22Rv1 (cell line): ENCODE results near the gene ATXN1.

ENCODE experiments used
- ZFX ChIP-seq: fragments of 450-650 bp; IDR thresholded peaks from 2 replicates; pipeline ENCODE4 v1.6.1; 2017; ENCODE audit warnings: antibody characterized with exemption, borderline replicate concordance
- TF ChIP-seq, protein P1 (sequence below): fragments of 450-650 bp; IDR thresholded peaks from 2 replicates; pipeline ENCODE4 v1.5.1; 2017; ENCODE audit warnings: mild to moderate bottlenecking

DNA sequence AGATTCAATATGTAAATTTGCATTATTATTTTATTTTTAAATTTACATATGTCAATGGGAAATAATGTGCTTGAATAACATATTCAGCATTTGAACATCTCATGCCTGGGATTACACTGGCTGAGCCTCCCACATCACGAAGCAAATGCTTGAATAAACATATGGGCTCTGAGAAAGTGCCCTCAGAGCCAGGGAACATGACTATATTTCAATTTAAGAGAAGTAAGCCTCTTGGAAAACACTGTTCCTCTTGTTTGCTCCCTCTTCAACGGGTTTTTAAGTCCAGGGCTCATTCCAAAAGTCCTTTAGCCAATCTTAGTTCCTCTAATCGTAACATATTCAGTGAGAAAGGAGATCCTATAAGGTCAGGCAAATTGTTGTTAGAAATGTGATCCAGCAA, 400.9 kb downstream of the ATXN1 start:
- TF ChIP-seq, protein P1, sequence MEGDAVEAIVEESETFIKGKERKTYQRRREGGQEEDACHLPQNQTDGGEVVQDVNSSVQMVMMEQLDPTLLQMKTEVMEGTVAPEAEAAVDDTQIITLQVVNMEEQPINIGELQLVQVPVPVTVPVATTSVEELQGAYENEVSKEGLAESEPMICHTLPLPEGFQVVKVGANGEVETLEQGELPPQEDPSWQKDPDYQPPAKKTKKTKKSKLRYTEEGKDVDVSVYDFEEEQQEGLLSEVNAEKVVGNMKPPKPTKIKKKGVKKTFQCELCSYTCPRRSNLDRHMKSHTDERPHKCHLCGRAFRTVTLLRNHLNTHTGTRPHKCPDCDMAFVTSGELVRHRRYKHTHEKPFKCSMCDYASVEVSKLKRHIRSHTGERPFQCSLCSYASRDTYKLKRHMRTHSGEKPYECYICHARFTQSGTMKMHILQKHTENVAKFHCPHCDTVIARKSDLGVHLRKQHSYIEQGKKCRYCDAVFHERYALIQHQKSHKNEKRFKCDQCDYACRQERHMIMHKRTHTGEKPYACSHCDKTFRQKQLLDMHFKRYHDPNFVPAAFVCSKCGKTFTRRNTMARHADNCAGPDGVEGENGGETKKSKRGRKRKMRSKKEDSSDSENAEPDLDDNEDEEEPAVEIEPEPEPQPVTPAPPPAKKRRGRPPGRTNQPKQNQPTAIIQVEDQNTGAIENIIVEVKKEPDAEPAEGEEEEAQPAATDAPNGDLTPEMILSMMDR = no peak
- TF ChIP-seq ZFX = no peak
